Psoas muscle (tissue), 8 donors: ENCODE measurements around the gene CACNA1A. TPM values are rescaled to one million over a fixed set of nuclear protein-coding genes. Genes with fewer than 3 reads are reported as not detected.

Source experiments
- ATAC-seq, 4 donors: fragments of 200-7000 bp; cut with Tn5 transposase; one replicate each; pipeline ENCODE4 v1.9.1; 2020; ENCODE audit warnings: moderate library complexity in 3 of 4, mild to moderate bottlenecking in 2 of 4
- DNase-seq, 2 donors: peaks; one replicate each; pipeline ENCODE4 v3.0.0-alpha.2; 2020
- H3K27ac ChIP-seq: fragments of 200-600 bp; one replicate; pipeline ENCODE4 v1.8.0; 2022
- H3K27me3 ChIP-seq, 3 donors: fragments of 200-600 bp in 1 of 3; one replicate each; pipeline versions ENCODE4 v1.6.1 to v1.8.0; 2013 to 2022; ENCODE audit warnings: low read length in 2 of 3, mild to moderate bottlenecking in 2 of 3, moderate library complexity in 1 of 3; ENCODE audit not compliant: insufficient read depth in 3 of 3
- H3K36me3 ChIP-seq, 2 donors: fragments of 200-600 bp in 1 of 2; one replicate each; pipeline versions ENCODE4 v1.6.1 to v1.8.0; 2013 to 2022; ENCODE audit warnings: low read depth in 1 of 2, mild to moderate bottlenecking in 1 of 2, moderate library complexity in 1 of 2; ENCODE audit not compliant: insufficient read depth in 1 of 2
- H3K4me1 ChIP-seq: fragments of 200-600 bp; one replicate; pipeline ENCODE4 v1.8.0; 2022
- H3K4me3 ChIP-seq: fragments of 200-600 bp; one replicate; pipeline ENCODE4 v1.8.0; 2022; ENCODE audit warnings: mild to moderate bottlenecking
- H3K9me3 ChIP-seq: fragments of 200-600 bp; one replicate; pipeline ENCODE4 v1.8.0; 2022
- CTCF ChIP-seq: fragments of 200-600 bp; IDR thresholded peaks from one replicate; pipeline ENCODE4 v1.8.0; 2022; ENCODE audit warnings: antibody characterized with exemption
- WGBS, 3 donors: extraction: QIAGEN DNeasy Blood & Tissue Kit; methylation state at CpG; one replicate each; pipeline versions ENCODE4 v1.1.6 to v1.1.7; 2013; 5-methylcytosine and 5-hydroxymethylcytosine counted together
- intact Hi-C, 2 donors: fragments of 100-400 bp; cut with DNase I; formaldehyde crosslinking; loops; one replicate each; pipeline versions ENCODE4 v1.11.0 to v1.14.2; 2022
- polyA plus RNA-seq, 3 donors: library from polyadenylated mRNA; stranded (reverse); fragments of 200-250 nt; gene quantifications; one replicate each; pipeline ENCODE4 v1.2.3, GENCODE V29; 2013
- total RNA-seq, 4 donors: library from RNA; stranded (reverse); fragmentation: NEBNext Ultra II Directional in 2 of 4; extraction: Animal tissue kit (Norgen Biotek cat#: 25700) in 2 of 4; gene quantifications; one replicate each; pipeline versions ENCODE4 v1.2.1 to v1.2.4, GENCODE V29; 2021 to 2023
- donor health status: healthy with polysubstance abuse.
- donor health status: DM: no; HTN: no; CAD: no; lungs with moderate emphysema.
- donor health status: Bipolar disorder and iron deficiency.
- donor health status: healthy.
- donor health status: DM: yes; HTN: yes; CAD: no.
- donor health status: DM: no; HTN: no; CAD: no.
- donor health status: DM: no; HTN: no; CAD: no.
- donor health status: DM: yes; HTN: yes; CAD: no.

The CACNA1A gene
- total and polyA plus RNA-seq, 7 donors: 0.14 to 0.60 (median 0.36) TPM

GRCh38 chr19:13255041-13255718 lies 251.1 kb downstream of the CACNA1A start:
- TF ChIP-seq CTCF: no peak
- 75 to 82% (median 76%) methylated on average over 21 of the region's 21 CpGs for WGBS, 3 donors
- Histone ChIP-seq H3K9me3 (no peaks in the 10 kb centered on the region), H3K4me3 (no peak overlapping the region), H3K27me3 (peaks cover 0 to 23% (median 5%) of the 10 kb centered on the region in 3 donors), H3K4me1 (no peaks in the 10 kb centered on the region), H3K27ac (no peak overlapping the region), H3K36me3 (no peaks in the 10 kb centered on the region)
- intact Hi-C loops: no loop called here
- DNase-seq (no peak), ATAC-seq (no peak)

GRCh38 chr19:13252569-13253335 lies 253.5 kb downstream of the CACNA1A start:
- ATAC-seq (no peak), DNase-seq (no peak)
- no peak for TF ChIP-seq CTCF
- Histone ChIP-seq H3K36me3 (no peaks in the 10 kb centered on the region), H3K27me3 (peaks cover 0 to 23% (median 6%) of the 10 kb centered on the region in 3 donors), H3K4me3 (no peak overlapping the region), H3K4me1 (no peaks in the 10 kb centered on the region), H3K9me3 (no peaks in the 10 kb centered on the region), H3K27ac (no peak overlapping the region)
- WGBS, 3 donors: 80 to 84% (median 83%) methylated on average over 11 of the region's 11 CpGs
- intact Hi-C loops: no loop called here

- TF ChIP-seq CTCF: no peak
- no peak overlapping the region for H3K27ac ChIP-seq
- no peak overlapping the region for H3K4me3 ChIP-seq
- H3K9me3 ChIP-seq: no peaks in the 10 kb centered on the region
- no peaks in the 10 kb centered on the region for H3K36me3 ChIP-seq
- ATAC-seq (no peak), DNase-seq (no peak)
- H3K4me1 ChIP-seq: no peaks in the 10 kb centered on the region
- H3K27me3 ChIP-seq: peaks cover 0 to 3% (median 2%) of the 10 kb centered on the region in 3 donors
- intact Hi-C loops: no loop called here
- WGBS, 3 donors: 73 to 83% (median 78%) methylated on average over 11 to 12 of the region's 12 CpGs
Measured at GRCh38 chr19:13244920-13245319, 261.4 kb downstream of the CACNA1A start.

- H3K4me1 ChIP-seq: no peaks in the 10 kb centered on the region
- TF ChIP-seq CTCF: no peak
- no peak for DNase-seq
- no peaks in the 10 kb centered on the region for H3K9me3 ChIP-seq
- no peak overlapping the region for H3K27ac ChIP-seq
- peaks cover 0 to 5% (median 0%) of the 10 kb centered on the region in 3 donors for H3K27me3 ChIP-seq
- H3K4me3 ChIP-seq: no peak overlapping the region
- intact Hi-C loops: no loop called here
- no peaks in the 10 kb centered on the region for H3K36me3 ChIP-seq
- no peak for ATAC-seq
- WGBS, 3 donors: 43 to 54% (median 50%) methylated on average over 25 of the region's 25 CpGs
Measured at GRCh38 chr19:13241231-13242104, 264.8 kb downstream of the CACNA1A start.
